ENCODE results near the gene PPID.
"Not testable (repeated sequence)": the region's sequence is repeated elsewhere in the genome, so short reads cannot be mapped to it uniquely, and the experiment has no call there.

PPID gene

GRCh38 chr4:158760866-158761265, 37.7 kb upstream of the PPID start:
- Histone ChIP-seq H3K27ac (ENCODE audit: low read depth, low read length, poor library complexity, severe bottlenecking) (no peak overlapping the region), H3F3A (ENCODE audit: insufficient read depth, low read length) (no peaks in the 10 kb centered on the region), H3K4me3 (ENCODE audit: low read depth, low read length, poor library complexity, severe bottlenecking) (no peak overlapping the region), H3K9ac (ENCODE audit: low read length) (no peak overlapping the region), H3K79me2 (ENCODE audit: insufficient read depth, low read length) (no peaks in the 10 kb centered on the region), H2AFZ (ENCODE audit: low read length) (no peak overlapping the region), H4K20me1 (ENCODE audit: insufficient read depth, low read length) (no peaks in the 10 kb centered on the region), H3K9me2 (ENCODE audit: low read depth, low read length) (no peaks in the 10 kb centered on the region), H3K4me1 (ENCODE audit: insufficient read depth, low read length, severe bottlenecking) (no peaks in the 10 kb centered on the region), H3K27me3 (ENCODE audit: insufficient read depth, low read length) (peaks cover 2% of the 10 kb centered on the region; the same call in 1 of the 2 replicates), H3K36me3 (ENCODE audit: insufficient read depth, low read length) (no peaks in the 10 kb centered on the region), H3K9me3 (ENCODE audit: low read length) (no peaks in the 10 kb centered on the region), H3K4me2 (ENCODE audit: low read length) (no peak overlapping the region)
- TF ChIP-seq EZH2 (IDR thresholded peaks at IDR 0.05; ENCODE audit: borderline replicate concordance, low read length) (no peak), CTCF (IDR thresholded peaks at IDR 0.05; ENCODE audit: low read length) (no peak)

GRCh38 chr4:158759539-158759938, 36.3 kb upstream of the PPID start:
- H3K27ac ChIP-seq (ENCODE audit: low read depth, low read length, poor library complexity, severe bottlenecking); H3K36me3 ChIP-seq (ENCODE audit: insufficient read depth, low read length); H3F3A ChIP-seq (ENCODE audit: insufficient read depth, low read length); H3K27me3 ChIP-seq (ENCODE audit: insufficient read depth, low read length); H3K4me1 ChIP-seq (ENCODE audit: insufficient read depth, low read length, severe bottlenecking); H3K9me2 ChIP-seq (ENCODE audit: low read depth, low read length); H2AFZ ChIP-seq (ENCODE audit: low read length); H3K79me2 ChIP-seq (ENCODE audit: insufficient read depth, low read length); H3K9ac ChIP-seq (ENCODE audit: low read length); H3K9me3 ChIP-seq (ENCODE audit: low read length); H3K4me2 ChIP-seq (ENCODE audit: low read length); H4K20me1 ChIP-seq (ENCODE audit: insufficient read depth, low read length); H3K4me3 ChIP-seq (ENCODE audit: low read depth, low read length, poor library complexity, severe bottlenecking): not testable (repeated sequence)

GRCh38 chr4:158758703-158759102, 35.5 kb upstream of the PPID start:
- H3F3A ChIP-seq (ENCODE audit: insufficient read depth, low read length): no peaks in the 10 kb centered on the region
- H3K27me3 ChIP-seq (ENCODE audit: insufficient read depth, low read length): peaks cover 2% of the 10 kb centered on the region; the same call in 1 of the 2 replicates
- H3K4me2 ChIP-seq (ENCODE audit: low read length): no peak overlapping the region
- TF ChIP-seq CTCF (IDR thresholded peaks at IDR 0.05; ENCODE audit: low read length) (no peak), EZH2 (IDR thresholded peaks at IDR 0.05; ENCODE audit: borderline replicate concordance, low read length) (no peak)
- H3K4me3 ChIP-seq (ENCODE audit: low read depth, low read length, poor library complexity, severe bottlenecking): no peak overlapping the region
- no peak overlapping the region for H3K9ac ChIP-seq (ENCODE audit: low read length)
- H4K20me1 ChIP-seq (ENCODE audit: insufficient read depth, low read length): no peaks in the 10 kb centered on the region
- H3K79me2 ChIP-seq (ENCODE audit: insufficient read depth, low read length): no peaks in the 10 kb centered on the region
- H2AFZ ChIP-seq (ENCODE audit: low read length): no peak overlapping the region
- H3K9me2 ChIP-seq (ENCODE audit: low read depth, low read length): no peaks in the 10 kb centered on the region
- H3K9me3 ChIP-seq (ENCODE audit: low read length): no peaks in the 10 kb centered on the region
- no peak overlapping the region for H3K27ac ChIP-seq (ENCODE audit: low read depth, low read length, poor library complexity, severe bottlenecking)
- no peaks in the 10 kb centered on the region for H3K4me1 ChIP-seq (ENCODE audit: insufficient read depth, low read length, severe bottlenecking)
- no peaks in the 10 kb centered on the region for H3K36me3 ChIP-seq (ENCODE audit: insufficient read depth, low read length)

GRCh38 chr4:158758142-158758541, 34.9 kb upstream of the PPID start:
- peaks cover 2% of the 10 kb centered on the region; the same call in 1 of the 2 replicates for H3K27me3 ChIP-seq (ENCODE audit: insufficient read depth, low read length)
- no peaks in the 10 kb centered on the region for H3K4me1 ChIP-seq (ENCODE audit: insufficient read depth, low read length, severe bottlenecking)
- H3K27ac ChIP-seq (ENCODE audit: low read depth, low read length, poor library complexity, severe bottlenecking): no peak overlapping the region
- TF ChIP-seq EZH2 (IDR thresholded peaks at IDR 0.05; ENCODE audit: borderline replicate concordance, low read length) (no peak), CTCF (IDR thresholded peaks at IDR 0.05; ENCODE audit: low read length) (no peak)
- no peak overlapping the region for H3K9ac ChIP-seq (ENCODE audit: low read length)
- no peaks in the 10 kb centered on the region for H3K36me3 ChIP-seq (ENCODE audit: insufficient read depth, low read length)
- H3K9me3 ChIP-seq (ENCODE audit: low read length): no peaks in the 10 kb centered on the region
- H3K79me2 ChIP-seq (ENCODE audit: insufficient read depth, low read length): no peaks in the 10 kb centered on the region
- no peak overlapping the region for H3K4me2 ChIP-seq (ENCODE audit: low read length)
- no peaks in the 10 kb centered on the region for H4K20me1 ChIP-seq (ENCODE audit: insufficient read depth, low read length)
- H3K9me2 ChIP-seq (ENCODE audit: low read depth, low read length): no peaks in the 10 kb centered on the region
- H3F3A ChIP-seq (ENCODE audit: insufficient read depth, low read length): no peaks in the 10 kb centered on the region
- no peak overlapping the region for H2AFZ ChIP-seq (ENCODE audit: low read length)
- H3K4me3 ChIP-seq (ENCODE audit: low read depth, low read length, poor library complexity, severe bottlenecking): no peak overlapping the region

Measured in OCI-LY1 (cell line).